SKM-1 treated with dmso at 0.1 percent for 144 hours (cell line): ENCODE measurements around the gene CDKN3.

Experiments
- DNase-seq: peaks from one replicate; lab custom pipeline; 2025; ENCODE audit not compliant: unreplicated experiment; lab: John Stamatoyannopoulos, UW

The CDKN3 gene, protein sequence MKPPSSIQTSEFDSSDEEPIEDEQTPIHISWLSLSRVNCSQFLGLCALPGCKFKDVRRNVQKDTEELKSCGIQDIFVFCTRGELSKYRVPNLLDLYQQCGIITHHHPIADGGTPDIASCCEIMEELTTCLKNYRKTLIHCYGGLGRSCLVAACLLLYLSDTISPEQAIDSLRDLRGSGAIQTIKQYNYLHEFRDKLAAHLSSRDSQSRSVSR

DNA sequence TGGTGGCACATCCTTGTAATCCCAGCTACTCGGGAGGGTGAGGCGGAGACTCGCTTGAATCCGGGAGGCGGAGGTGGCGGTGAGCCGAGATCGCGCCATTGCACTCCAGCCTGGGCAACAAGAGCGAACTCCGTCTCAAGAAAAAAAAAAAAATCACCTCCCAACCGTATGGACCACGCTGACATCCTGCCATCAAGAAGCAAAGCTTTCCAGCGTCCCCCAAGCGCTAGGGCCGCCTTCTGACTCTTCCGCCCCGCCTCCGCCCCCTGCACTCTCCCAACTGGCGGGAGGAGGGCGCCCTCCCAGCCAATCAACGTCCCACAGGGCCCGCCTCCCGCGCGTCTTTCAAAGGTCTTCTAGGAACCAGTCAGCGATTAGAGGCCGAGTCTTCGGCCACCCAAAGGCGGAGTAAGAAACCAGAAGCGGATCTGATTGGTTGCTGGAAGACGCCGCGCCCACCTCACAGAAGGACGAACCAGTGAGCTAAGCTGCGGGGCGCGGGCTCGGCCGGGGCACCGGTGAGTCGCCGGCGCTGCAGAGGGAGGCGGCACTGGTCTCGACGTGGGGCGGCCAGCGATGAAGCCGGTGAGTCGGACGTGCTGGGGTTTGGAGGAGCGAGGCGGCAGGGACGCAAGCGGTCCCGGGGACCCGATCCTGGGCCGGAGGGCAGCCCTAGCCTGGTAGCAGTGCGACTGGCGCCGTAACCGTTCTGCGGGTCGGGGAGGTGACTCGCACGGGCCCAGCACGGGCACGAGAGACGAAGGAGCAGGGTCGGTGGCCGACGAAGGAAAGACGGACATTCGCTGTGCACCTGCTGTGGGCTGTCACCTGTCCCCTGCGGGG is at the start of gene CDKN3:
Gene CDKN3 (plus strand): TSS at position 515 of the 843 bp plus-strand sequence. CDS start 62 bp downstream, at position 577.
- peak; percentile 90 for DNase-seq

DNA sequence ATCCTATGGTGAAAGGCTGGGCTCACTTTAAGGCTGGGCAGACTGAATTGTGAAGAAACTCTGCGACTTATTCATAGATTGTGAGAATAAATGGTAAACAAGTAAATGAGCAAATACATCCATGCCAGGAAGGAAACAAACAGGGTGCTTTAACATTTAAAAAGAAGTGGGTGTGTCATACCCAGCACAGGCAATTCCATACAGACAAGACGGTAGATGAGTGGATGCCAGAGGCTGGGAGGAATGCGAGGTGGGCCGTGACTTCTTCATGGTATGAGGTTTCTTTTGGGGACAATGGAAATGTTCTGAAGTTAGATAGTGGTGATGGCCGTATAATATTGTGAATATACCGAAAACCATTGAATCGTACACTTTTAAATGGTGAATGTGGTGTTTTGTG is 49.8 kb upstream of the CDKN3 start:
- DNase-seq, result no peak

GRCh38 chr14:54348001-54348611 is 48.7 kb upstream of the CDKN3 start:
- DNase-seq, result peak; percentile 7

- DNase-seq, result no peak
Observed at GRCh38 chr14:54348923-54349620, 47.7 kb upstream of the CDKN3 start.

- DNase-seq, result no peak
Observed at GRCh38 chr14:54349713-54350112, 47.1 kb upstream of the CDKN3 start.

- DNase-seq, result no peak
Observed at GRCh38 chr14:54350203-54350602, 46.6 kb upstream of the CDKN3 start.

GRCh38 chr14:54353266-54353665 is 43.5 kb upstream of the CDKN3 start:
- no peak for DNase-seq

DNA sequence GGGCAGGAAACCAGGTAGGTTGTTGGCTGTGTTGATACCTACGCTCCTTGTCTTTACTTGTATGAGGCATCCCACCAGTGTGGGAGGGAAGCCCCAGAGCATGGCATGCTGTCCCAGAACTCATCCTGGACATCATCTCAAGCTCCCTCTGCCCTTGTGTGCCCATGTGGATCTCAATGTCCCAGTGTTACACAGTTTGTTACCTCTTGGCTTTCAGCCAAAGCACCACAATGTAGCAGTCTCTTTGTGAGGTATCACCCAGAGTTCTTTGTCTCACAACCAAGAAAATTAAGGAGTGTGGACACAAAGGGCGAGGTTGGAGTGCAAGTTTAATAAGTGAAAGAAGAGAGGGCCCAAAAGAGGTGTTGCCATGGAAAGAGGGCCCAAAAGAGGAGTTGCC is 43.1 kb upstream of the CDKN3 start:
- no peak for DNase-seq

DNA sequence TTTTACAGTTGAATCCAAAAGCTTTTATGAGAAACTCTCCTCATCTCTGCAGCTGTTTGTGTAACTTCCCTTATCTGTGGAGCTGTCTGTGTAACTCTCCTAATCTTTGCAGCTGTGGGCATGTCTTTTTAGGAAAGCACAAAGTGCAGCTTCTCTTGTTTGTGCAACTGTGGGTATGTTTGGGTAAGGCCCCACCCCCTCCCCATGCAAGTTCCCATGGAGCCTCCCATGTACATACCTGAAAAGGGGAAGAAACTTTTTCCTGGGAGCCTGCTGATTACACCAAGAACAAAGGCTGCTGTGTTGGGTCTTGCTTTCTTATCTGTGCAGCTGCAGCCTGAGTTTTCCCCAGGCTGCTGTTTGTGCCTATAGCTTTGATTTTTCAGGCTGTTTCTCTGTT is 42.7 kb upstream of the CDKN3 start:
- peak; percentile 51 for DNase-seq

- no peak for DNase-seq
Observed at GRCh38 chr14:54354968-54355641, 41.7 kb upstream of the CDKN3 start.

GRCh38 chr14:54355698-54356097 is 41.1 kb upstream of the CDKN3 start:
- no peak for DNase-seq

- DNase-seq, result no peak
Observed at GRCh38 chr14:54356172-54356571, 40.6 kb upstream of the CDKN3 start.

- DNase-seq, result no peak
Observed at GRCh38 chr14:54360667-54361066, 36.1 kb upstream of the CDKN3 start.

DNA sequence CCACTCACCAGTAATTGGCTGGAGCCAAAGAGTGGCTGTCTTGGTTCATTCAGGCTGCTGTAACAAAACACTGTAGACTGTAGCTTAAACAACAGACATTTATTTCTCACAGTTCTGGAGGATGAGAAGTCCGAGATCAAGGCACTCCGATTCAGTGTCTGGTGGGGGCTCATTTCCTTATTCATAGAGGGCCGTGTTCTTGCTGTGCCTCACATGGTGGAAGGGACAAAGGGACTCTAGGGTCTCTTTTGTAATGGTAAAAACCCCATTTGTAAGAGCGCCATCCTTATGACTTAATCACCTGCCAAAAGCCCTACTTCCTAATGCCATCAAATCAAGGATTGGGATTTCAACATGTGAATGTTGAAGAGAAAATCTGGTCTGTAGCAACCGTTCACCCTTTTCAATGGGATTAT is 34.7 kb upstream of the CDKN3 start:
- DNase-seq, result no peak

- DNase-seq, result no peak
Observed at GRCh38 chr14:54362759-54363437, 33.9 kb upstream of the CDKN3 start.

DNA sequence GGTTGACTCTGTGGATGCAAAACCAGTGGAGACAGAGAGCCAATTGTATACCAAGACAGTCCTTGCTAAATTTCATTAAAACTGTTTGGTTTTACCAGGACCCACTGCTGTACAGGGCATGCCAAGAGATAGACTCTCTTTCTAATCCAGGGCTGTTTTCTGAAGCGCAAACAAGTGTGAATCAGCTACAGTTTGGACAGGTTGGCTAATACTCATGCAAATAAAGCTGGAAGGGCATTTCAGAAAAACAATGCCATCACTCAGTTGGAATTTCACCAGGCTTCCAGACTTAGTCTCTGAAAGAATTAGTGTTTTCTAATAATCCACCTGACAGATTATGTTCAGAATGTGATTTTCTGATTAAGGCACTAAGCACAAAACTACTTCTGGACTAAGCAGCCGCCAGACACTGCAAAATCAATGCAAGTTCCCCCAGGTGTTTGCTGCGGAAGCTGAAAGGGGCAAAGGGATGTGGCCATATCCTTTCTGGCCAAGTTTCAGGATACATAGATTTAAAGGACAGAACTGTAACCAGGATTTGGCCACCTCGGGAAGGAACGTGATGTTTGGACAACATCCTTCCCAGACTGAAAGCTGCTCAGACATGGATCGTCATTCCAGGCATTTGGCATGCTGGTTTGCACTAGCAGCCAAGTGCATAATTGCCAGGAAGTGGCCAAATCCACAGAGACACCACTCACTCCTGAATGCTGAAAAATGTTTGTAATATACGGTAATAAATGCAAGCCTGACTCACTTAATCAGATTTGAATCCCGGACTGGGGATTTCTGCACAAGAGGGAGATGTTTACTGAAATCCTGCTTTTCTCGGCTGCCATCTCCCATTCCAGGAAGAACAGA is 32.0 kb upstream of the CDKN3 start:
- DNase-seq, result no peak

GRCh38 chr14:54366736-54367735 is 29.8 kb upstream of the CDKN3 start:
- no peak for DNase-seq

DNA sequence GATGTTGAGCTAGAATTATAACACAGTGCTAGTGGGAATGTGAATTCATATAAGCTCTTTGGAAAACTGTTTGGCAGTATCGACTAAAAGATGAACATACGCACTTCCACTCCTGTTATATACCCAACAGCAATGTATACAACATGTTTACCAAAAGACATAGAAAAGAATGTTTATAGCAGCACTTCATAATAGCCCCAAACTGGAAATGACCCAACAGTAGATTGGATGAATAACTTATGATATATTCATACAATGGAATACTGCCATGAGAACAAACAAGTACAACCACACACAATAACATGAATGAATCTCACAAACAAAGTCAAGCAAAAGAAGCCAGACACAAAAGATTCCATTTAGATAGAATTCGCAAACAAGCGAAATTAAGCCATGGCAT is 28.5 kb upstream of the CDKN3 start:
- no peak for DNase-seq
